SK-N-SH (cell line): ENCODE measurements around the gene CATSPER3. TPM values are rescaled to one million over a fixed set of nuclear protein-coding genes. Genes with fewer than 3 reads are reported as not detected.
"Not testable (repeated sequence)": the region's sequence is repeated elsewhere in the genome, so short reads cannot be mapped to it uniquely, and the experiment has no call there.

Source experiments
- CTCF ChIA-PET: fragments of 300-600, 350-600 bp; formaldehyde crosslinking; extraction: SDS; loops from one replicate; lab custom pipeline; 2021; lab: Yijun Ruan, JAX
- POLR2A ChIA-PET: fragments of 350-600 bp; sonication (Branson Sonifier 250); formaldehyde crosslinking; extraction: SDS; loops from one replicate; lab custom pipeline; 2020; ENCODE audit warnings: antibody characterized with exemption, inconsistent platforms; lab: Yijun Ruan, JAX
- DNase-seq: peaks from one replicate; pipeline ENCODE4 v3.0.0; 2012
- H2AFZ ChIP-seq: fragments of 200-600 bp; sonication (generic); 2 replicates; pipeline ENCODE4 v1.8.1; 2016; ENCODE audit warnings: antibody characterized with exemption, mild to moderate bottlenecking, low read depth
- H3F3A ChIP-seq: fragments of 200-600 bp; sonication (generic); replicated peaks from 2 replicates; pipeline ENCODE3; 2016; ENCODE audit warnings: antibody characterized with exemption, mild to moderate bottlenecking; ENCODE audit not compliant: insufficient read depth
- H3K27ac ChIP-seq, 2 experiments: fragments of 200-500 bp in 1 of 2; fragments of 200-600 bp in 1 of 2; sonication (Bioruptor generic) in 1 of 2; sonication (generic), shearing (Covaris generic) in 1 of 2; 2 replicates each; pipeline versions ENCODE4 v1.5.1 to v1.6.1; 2014 to 2016; ENCODE audit warnings: low read depth in 2 of 2, inconsistent platforms in 1 of 2, low read length in 1 of 2, mild to moderate bottlenecking in 1 of 2, mixed read lengths in 1 of 2
- H3K27me3 ChIP-seq: fragments of 200-600 bp; sonication (generic), shearing (Covaris generic); 2 replicates; pipeline ENCODE4 v1.6.1; 2016; ENCODE audit warnings: mixed run types; ENCODE audit not compliant: insufficient read depth
- H3K36me3 ChIP-seq, 2 experiments: fragments of 200-500 bp in 1 of 2; fragments of 200-600 bp in 1 of 2; sonication (Bioruptor generic) in 1 of 2; sonication (generic) in 1 of 2; replicated peaks in 1 of 2; 2 replicates each; pipeline versions ENCODE3 to v1.5.1; 2014 to 2016; ENCODE audit warnings: low read length in 1 of 2, mild to moderate bottlenecking in 1 of 2; ENCODE audit not compliant: insufficient read depth in 2 of 2, control insufficient read depth in 1 of 2
- H3K4me1 ChIP-seq, 2 experiments: fragments of 200-500 bp in 1 of 2; fragments of 200-600 bp in 1 of 2; sonication (Bioruptor generic) in 1 of 2; sonication (generic), shearing (Covaris generic) in 1 of 2; 2 replicates each; pipeline versions ENCODE4 v1.5.1 to v1.6.1; 2014 to 2016; ENCODE audit warnings: low read depth in 1 of 2, low read length in 1 of 2, mixed run types in 1 of 2; ENCODE audit not compliant: insufficient read depth in 2 of 2, control insufficient read depth in 1 of 2
- H3K4me2 ChIP-seq: fragments of 200-600 bp; sonication (generic), shearing (Covaris generic); 2 replicates; pipeline ENCODE4 v1.6.1; 2017; ENCODE audit warnings: mixed run types
- H3K4me3 ChIP-seq, 2 experiments: fragments of 200-500 bp in 1 of 2; fragments of 200-600 bp in 1 of 2; sonication (Bioruptor generic) in 1 of 2; sonication (generic), shearing (Covaris generic) in 1 of 2; 2 replicates each; pipeline versions ENCODE4 v1.5.1 to v1.8.1; 2014 to 2016; ENCODE audit warnings: low read depth in 2 of 2, inconsistent platforms in 1 of 2, low read length in 1 of 2, mild to moderate bottlenecking in 1 of 2, mixed read lengths in 1 of 2, moderate library complexity in 1 of 2
- H3K79me2 ChIP-seq: fragments of 200-600 bp; sonication (generic); 2 replicates; pipeline ENCODE4 v1.8.1; 2017; ENCODE audit warnings: mild to moderate bottlenecking; ENCODE audit not compliant: insufficient read depth
- H3K9ac ChIP-seq: fragments of 200-600 bp; sonication (generic); 2 replicates; pipeline ENCODE4 v1.6.1; 2017; ENCODE audit warnings: mixed run types
- H3K9me2 ChIP-seq: fragments of 200-600 bp; sonication (generic); 2 replicates; pipeline ENCODE4 v1.6.1; 2017; ENCODE audit warnings: mixed run types
- H3K9me3 ChIP-seq: fragments of 200-600 bp; sonication (generic); 2 replicates; pipeline ENCODE4 v1.6.1; 2017; ENCODE audit warnings: mixed run types, mild to moderate bottlenecking, moderate library complexity
- H4K20me1 ChIP-seq: fragments of 200-600 bp; sonication (generic); 2 replicates; pipeline ENCODE4 v1.6.1; 2017; ENCODE audit warnings: mild to moderate bottlenecking, mixed run types; ENCODE audit not compliant: insufficient read depth
- CHD2 ChIP-seq: fragments of 150-350 bp; IDR thresholded peaks from 2 replicates; pipeline ENCODE4 v1.6.1; 2018; ENCODE audit warnings: low read length; ENCODE audit not compliant: partially characterized antibody
- EP300 ChIP-seq, 2 experiments: IDR thresholded peaks; 2 replicates each; pipeline versions ENCODE4 v1.4.0 to v1.6.1; 2012; ENCODE audit warnings: borderline replicate concordance in 1 of 2, low read depth in 1 of 2, low read length in 1 of 2
- EZH2phosphoT487 ChIP-seq: fragments of 200-600 bp; sonication (generic); IDR thresholded peaks from 2 replicates; pipeline ENCODE4 v1.6.1; 2017; ENCODE audit warnings: low read depth, mixed run types, mild to moderate bottlenecking, antibody characterized with exemption, moderate library complexity, borderline replicate concordance
- GATA2 ChIP-seq: sonication (generic); formaldehyde crosslinking; IDR thresholded peaks from 2 replicates; pipeline ENCODE4 v1.5.0; 2020; ENCODE audit warnings: mild to moderate bottlenecking, missing genetic modification reagents
- MEF2A ChIP-seq: IDR thresholded peaks from 2 replicates; pipeline ENCODE4 v1.4.0; 2012; ENCODE audit warnings: low read depth, borderline replicate concordance
- RAD21 ChIP-seq: IDR thresholded peaks from 2 replicates; pipeline ENCODE4 v1.6.1; 2012; ENCODE audit warnings: mild to moderate bottlenecking, low read length
- RCOR1 ChIP-seq: fragments of 150-350 bp; IDR thresholded peaks from 2 replicates; pipeline ENCODE4 v1.6.1; 2017; ENCODE audit warnings: antibody characterized with exemption, low read length
- REST ChIP-seq: IDR thresholded peaks from 2 replicates; pipeline ENCODE4 v1.6.1; 2012; ENCODE audit warnings: mild to moderate bottlenecking, low read depth, low read length, moderate library complexity
- RFX5 ChIP-seq: IDR thresholded peaks from 2 replicates; pipeline ENCODE4 v1.6.1; 2012; ENCODE audit warnings: mild to moderate bottlenecking, improper control_type of control experiment, low read length
- RXRA ChIP-seq: IDR thresholded peaks from 2 replicates; pipeline ENCODE4 v1.4.0; 2012; ENCODE audit warnings: low read depth, mild to moderate bottlenecking, borderline replicate concordance
- TAF1 ChIP-seq: IDR thresholded peaks from 2 replicates; pipeline ENCODE4 v1.6.1; 2012; ENCODE audit warnings: low read depth, mild to moderate bottlenecking, low read length, moderate library complexity, borderline replicate concordance
- TCF12 ChIP-seq: IDR thresholded peaks from 2 replicates; pipeline ENCODE4 v1.4.0; 2012
- YY1 ChIP-seq: IDR thresholded peaks from 2 replicates; pipeline ENCODE4 v1.4.0; 2012; ENCODE audit warnings: low read depth, mild to moderate bottlenecking
- whole genome bisulfite sequencing: methylation state at CpG from one replicate; pipeline ENCODE4 v1.1.6; 2017; ENCODE audit warnings: low lambda C conversion rate; 5-methylcytosine and 5-hydroxymethylcytosine counted together
- polyA plus RNA-seq, 3 experiments: library from polyadenylated mRNA; depleted of rRNA; stranded (reverse); fragments of >200 nt; gene quantifications; 2 replicates each; pipeline ENCODE4 v1.2.3, GENCODE V29; 2012
- TF ChIP-seq, protein P1 (sequence below): IDR thresholded peaks from 2 replicates; pipeline ENCODE4; 2012
- TF ChIP-seq, protein P2 (sequence below): IDR thresholded peaks from 2 replicates; pipeline ENCODE4 v1.4.0; 2012; ENCODE audit warnings: low read depth, borderline replicate concordance
- TF ChIP-seq, protein P3 (sequence below): fragments of 150-350 bp; IDR thresholded peaks from 2 replicates; pipeline ENCODE4 v1.6.1; 2017; ENCODE audit warnings: antibody characterized with exemption, low read length, low read depth, borderline replicate concordance

The CATSPER3 gene
- polyA plus RNA-seq, 1 of the 3 experiments (the other 2 are of a cell fraction): 0.26 TPM

- H3K27me3 ChIP-seq: no peaks in the 10 kb centered on the region
Measured at GRCh38 chr5:134982230-134982629, 14.5 kb downstream of the CATSPER3 start.

DNA sequence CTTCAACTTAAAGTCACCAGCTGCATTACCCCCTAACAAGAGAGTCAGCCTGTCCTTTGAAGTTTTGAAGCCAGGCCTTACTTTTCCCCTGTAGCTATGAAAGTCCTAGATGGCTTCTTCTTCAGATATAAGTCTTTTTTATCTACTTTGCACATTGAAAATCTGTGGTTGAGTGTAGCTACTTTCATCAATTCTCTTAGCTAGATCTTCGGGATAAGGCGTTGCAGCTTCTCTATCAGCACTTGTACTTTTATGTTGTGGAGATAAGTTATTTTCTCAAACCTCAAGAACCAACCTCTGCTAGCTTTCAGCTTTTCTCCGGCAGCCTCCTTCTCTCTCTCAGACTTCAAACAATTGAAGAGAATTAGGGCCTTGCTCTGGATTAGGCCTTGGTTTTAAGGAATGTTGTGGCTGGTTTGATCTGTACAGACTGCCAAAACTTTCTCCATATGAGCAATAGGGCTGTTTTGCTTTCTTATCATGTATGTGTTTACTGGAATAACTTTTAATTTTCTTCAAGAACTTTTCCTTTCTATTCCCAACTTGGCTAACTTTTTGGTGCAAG is 21.6 kb downstream of the CATSPER3 start:
- no peak overlapping the region for H3K27ac ChIP-seq
- CTCF ChIA-PET: interaction anchor here (0.7 kb wide), 1 partner anchor 22 kb away, joined by 3 read pairs; no protein-coding TSS in a partner anchor
- H3K9me3 ChIP-seq: no peaks in the 10 kb centered on the region
- no peaks in the 10 kb centered on the region for H3K4me1 ChIP-seq
- H3K36me3 ChIP-seq: no peaks in the 10 kb centered on the region
- H3K27me3 ChIP-seq: no peaks in the 10 kb centered on the region
- H3K9ac ChIP-seq: no peak overlapping the region
- no peaks in the 10 kb centered on the region for H3K9me2 ChIP-seq
- H2AFZ ChIP-seq: no peak overlapping the region
- no peaks in the 10 kb centered on the region for H3F3A ChIP-seq
- no peak for DNase-seq
- H4K20me1 ChIP-seq: no peaks in the 10 kb centered on the region
- no peaks in the 10 kb centered on the region for H3K79me2 ChIP-seq
- TF ChIP-seq RXRA: no peak
- no peak for TF ChIP-seq EZH2phosphoT487
- TF ChIP-seq, protein P1, sequence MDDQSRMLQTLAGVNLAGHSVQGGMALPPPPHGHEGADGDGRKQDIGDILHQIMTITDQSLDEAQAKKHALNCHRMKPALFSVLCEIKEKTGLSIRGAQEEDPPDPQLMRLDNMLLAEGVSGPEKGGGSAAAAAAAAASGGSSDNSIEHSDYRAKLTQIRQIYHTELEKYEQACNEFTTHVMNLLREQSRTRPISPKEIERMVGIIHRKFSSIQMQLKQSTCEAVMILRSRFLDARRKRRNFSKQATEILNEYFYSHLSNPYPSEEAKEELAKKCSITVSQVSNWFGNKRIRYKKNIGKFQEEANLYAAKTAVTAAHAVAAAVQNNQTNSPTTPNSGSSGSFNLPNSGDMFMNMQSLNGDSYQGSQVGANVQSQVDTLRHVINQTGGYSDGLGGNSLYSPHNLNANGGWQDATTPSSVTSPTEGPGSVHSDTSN: no peak
- no peak for TF ChIP-seq TAF1
- no peak for TF ChIP-seq YY1
- no peak for TF ChIP-seq RAD21
- no peak for TF ChIP-seq RCOR1
- no peak for TF ChIP-seq REST
- no peak overlapping the region for H3K4me3 ChIP-seq
- POLR2A ChIA-PET: no interaction called here
- H3K4me2 ChIP-seq: no peak overlapping the region
- 81% methylated on average over 3 of the region's 3 CpGs for WGBS

More at GRCh38 chr5:134982230-134982629, 14.5 kb downstream of the CATSPER3 start:
- DNase-seq: no peak
- no peak overlapping the region for H2AFZ ChIP-seq
- no peaks in the 10 kb centered on the region for H3K79me2 ChIP-seq
- H3K9ac ChIP-seq: no peak overlapping the region
- H3K9me2 ChIP-seq: no peaks in the 10 kb centered on the region
- no peaks in the 10 kb centered on the region for H3K4me1 ChIP-seq
- TF ChIP-seq RFX5 (no peak), GATA2 (CRISPR knock-in tag) (no peak), RXRA (no peak), CHD2 (no peak), MEF2A (no peak), EZH2phosphoT487 (no peak), EP300 (IDR thresholded peaks at IDR 0.05; ENCODE audit: borderline replicate concordance in 1 of 2, low read depth in 1 of 2, low read length in 1 of 2) (no peak), TCF12 (no peak)
- TF ChIP-seq, protein P2, sequence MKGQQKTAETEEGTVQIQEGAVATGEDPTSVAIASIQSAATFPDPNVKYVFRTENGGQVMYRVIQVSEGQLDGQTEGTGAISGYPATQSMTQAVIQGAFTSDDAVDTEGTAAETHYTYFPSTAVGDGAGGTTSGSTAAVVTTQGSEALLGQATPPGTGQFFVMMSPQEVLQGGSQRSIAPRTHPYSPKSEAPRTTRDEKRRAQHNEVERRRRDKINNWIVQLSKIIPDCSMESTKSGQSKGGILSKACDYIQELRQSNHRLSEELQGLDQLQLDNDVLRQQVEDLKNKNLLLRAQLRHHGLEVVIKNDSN: no peak
- TF ChIP-seq, protein P3, sequence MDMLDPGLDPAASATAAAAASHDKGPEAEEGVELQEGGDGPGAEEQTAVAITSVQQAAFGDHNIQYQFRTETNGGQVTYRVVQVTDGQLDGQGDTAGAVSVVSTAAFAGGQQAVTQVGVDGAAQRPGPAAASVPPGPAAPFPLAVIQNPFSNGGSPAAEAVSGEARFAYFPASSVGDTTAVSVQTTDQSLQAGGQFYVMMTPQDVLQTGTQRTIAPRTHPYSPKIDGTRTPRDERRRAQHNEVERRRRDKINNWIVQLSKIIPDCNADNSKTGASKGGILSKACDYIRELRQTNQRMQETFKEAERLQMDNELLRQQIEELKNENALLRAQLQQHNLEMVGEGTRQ: no peak
- no peaks in the 10 kb centered on the region for H4K20me1 ChIP-seq
- ChIA-PET POLR2A (no interaction called here), CTCF (interaction anchor here (0.7 kb wide), 1 partner anchor 147 kb away, joined by 3 read pairs; no protein-coding TSS in a partner anchor)
- peaks cover 9% of the 10 kb centered on the region; the same call in 1 of the 2 replicates for H3K9me3 ChIP-seq
- H3K36me3 ChIP-seq: peaks cover 0 to 3% of the 10 kb centered on the region in 2 experiments
- no peaks in the 10 kb centered on the region for H3F3A ChIP-seq
- H3K4me3 ChIP-seq: no peak overlapping the region
- no peak overlapping the region for H3K4me2 ChIP-seq
- 81% methylated on average over 1 of the region's 1 CpG for WGBS
- no peak overlapping the region for H3K27ac ChIP-seq

- POLR2A ChIA-PET, CTCF ChIA-PET: not testable (repeated sequence)
- 58% methylated on average over 5 of the region's 5 CpGs for WGBS
Measured at GRCh38 chr5:134990183-134990582, 22.5 kb downstream of the CATSPER3 start.

More at GRCh38 chr5:134990183-134990582, 22.5 kb downstream of the CATSPER3 start:
- DNase-seq, H3K4me3 ChIP-seq, H3K9ac ChIP-seq, H3K9me3 ChIP-seq, H3K79me2 ChIP-seq, H3K9me2 ChIP-seq, H3K4me1 ChIP-seq, H4K20me1 ChIP-seq, H3K27me3 ChIP-seq, H2AFZ ChIP-seq, H3K4me2 ChIP-seq, H3K27ac ChIP-seq, H3F3A ChIP-seq, H3K36me3 ChIP-seq: not testable (repeated sequence)
